SU-DHL-6 (cell line): ENCODE measurements around the gene ZFAND6.

Source experiments
- H2AFZ ChIP-seq: fragments of 200-600 bp; sonication (generic); 2 replicates; pipeline ENCODE4 v1.6.1; 2014; ENCODE audit warnings: low read depth, mild to moderate bottlenecking, moderate library complexity, mixed read lengths, antibody characterized with exemption, low read length; ENCODE audit not compliant: severe bottlenecking
- H3F3A ChIP-seq: fragments of 200-600 bp; shearing (Covaris generic); 2 replicates; pipeline ENCODE4 v1.6.0; 2016; ENCODE audit warnings: antibody characterized with exemption, mild to moderate bottlenecking; ENCODE audit not compliant: insufficient read depth
- H3K27ac ChIP-seq: fragments of 200-600 bp; sonication (generic); 2 replicates; pipeline ENCODE4 v1.5.1; 2016; ENCODE audit warnings: low read depth, mild to moderate bottlenecking, low read length, moderate library complexity, mixed read lengths
- H3K27me3 ChIP-seq: fragments of 200-600 bp; sonication (generic), shearing (Covaris generic); 2 replicates; pipeline ENCODE4 v1.6.0; 2014; ENCODE audit warnings: mild to moderate bottlenecking, low read length
- H3K36me3 ChIP-seq: fragments of 200-600 bp; sonication (generic); 2 replicates; pipeline ENCODE4 v1.6.1; 2014; ENCODE audit warnings: mild to moderate bottlenecking, low read length, mixed read lengths
- H3K4me2 ChIP-seq: fragments of 300-600, 200-600 bp; shearing (Covaris generic), sonication (generic); 2 replicates; pipeline ENCODE4 v1.6.0; 2014; ENCODE audit warnings: low read length, low read depth, mild to moderate bottlenecking; ENCODE audit not compliant: poor library complexity, severe bottlenecking
- H3K4me3 ChIP-seq: fragments of 200-600 bp; sonication (generic); 2 replicates; pipeline ENCODE4 v1.5.1; 2014; ENCODE audit warnings: antibody characterized with exemption, low read length, mild to moderate bottlenecking, mixed read lengths; ENCODE audit not compliant: insufficient read depth, poor library complexity, severe bottlenecking
- H3K79me2 ChIP-seq: fragments of 200-600 bp; sonication (generic); 2 replicates; pipeline ENCODE4 v1.6.1; 2014; ENCODE audit warnings: mild to moderate bottlenecking, low read length, moderate library complexity; ENCODE audit not compliant: insufficient read depth
- H3K9ac ChIP-seq: fragments of 200-600 bp; sonication (generic); 2 replicates; pipeline ENCODE4 v1.7.0; 2014; ENCODE audit warnings: mild to moderate bottlenecking, low read length
- H3K9me2 ChIP-seq: fragments of 200-600 bp; sonication (generic); replicated peaks from 2 replicates; pipeline ENCODE4 v1.6.1; 2014; ENCODE audit warnings: low read length; ENCODE audit not compliant: insufficient read depth
- H3K9me3 ChIP-seq: fragments of 200-600 bp; sonication (generic); 2 replicates; pipeline ENCODE4 v1.6.1; 2014; ENCODE audit warnings: low read length, mixed read lengths; ENCODE audit not compliant: insufficient read depth
- H4K20me1 ChIP-seq: fragments of 200-600 bp; sonication (generic); 2 replicates; pipeline ENCODE4 v1.6.1; 2014; ENCODE audit warnings: low read depth, mild to moderate bottlenecking, antibody characterized with exemption, low read length, moderate library complexity, mixed read lengths
- CTCF ChIP-seq: fragments of 200-600 bp; sonication (generic); IDR thresholded peaks from one replicate; pipeline ENCODE4 v1.5.1; 2017; ENCODE audit warnings: antibody characterized with exemption, mild to moderate bottlenecking, low read length, moderate library complexity; ENCODE audit not compliant: insufficient read depth, poor library complexity, severe bottlenecking
- EZH2phosphoT487 ChIP-seq: fragments of 200-600 bp; sonication (generic), shearing (Covaris generic); conservative IDR thresholded peaks from 2 replicates; pipeline ENCODE4 v1.6.1; 2018; ENCODE audit warnings: mild to moderate bottlenecking, antibody characterized with exemption, low read length, moderate library complexity, mixed read lengths

Gene ZFAND6

GRCh38 chr15:80168421-80168820, 108.9 kb downstream of the ZFAND6 start:
- Histone ChIP-seq H2AFZ (no peak overlapping the region), H3K9ac (no peak overlapping the region)
- TF ChIP-seq CTCF (no peak), EZH2phosphoT487 (no peak)

GRCh38 chr15:80169768-80170357, 110.4 kb downstream of the ZFAND6 start:
- H3F3A ChIP-seq, result no peaks in the 10 kb centered on the region
- H3K79me2 ChIP-seq, result no peaks in the 10 kb centered on the region

More at GRCh38 chr15:80168421-80168820, 108.9 kb downstream of the ZFAND6 start:
- H3K79me2 ChIP-seq, result no peaks in the 10 kb centered on the region
- no peak overlapping the region for H3K4me3 ChIP-seq
- H3K27me3 ChIP-seq, result no peaks in the 10 kb centered on the region
- no peaks in the 10 kb centered on the region for H3K9me3 ChIP-seq
- H3K4me2 ChIP-seq, result no peak overlapping the region
- no peaks in the 10 kb centered on the region for H3F3A ChIP-seq
- H3K36me3 ChIP-seq, result no peaks in the 10 kb centered on the region
- no peaks in the 10 kb centered on the region for H3K9me2 ChIP-seq
- no peak overlapping the region for H3K27ac ChIP-seq
- no peaks in the 10 kb centered on the region for H4K20me1 ChIP-seq

GRCh38 chr15:80170596-80170995, 111.1 kb downstream of the ZFAND6 start:
- Histone ChIP-seq H3K9ac (no peak overlapping the region), H3K4me3 (no peak overlapping the region), H3K27me3 (no peaks in the 10 kb centered on the region), H3K36me3 (no peaks in the 10 kb centered on the region), H3K9me3 (no peaks in the 10 kb centered on the region), H2AFZ (no peak overlapping the region), H3K9me2 (no peaks in the 10 kb centered on the region), H3F3A (no peaks in the 10 kb centered on the region), H3K27ac (no peak overlapping the region), H3K79me2 (no peaks in the 10 kb centered on the region), H3K4me2 (no peak overlapping the region), H4K20me1 (no peaks in the 10 kb centered on the region)
- TF ChIP-seq CTCF (no peak), EZH2phosphoT487 (no peak)

More at GRCh38 chr15:80169768-80170357, 110.4 kb downstream of the ZFAND6 start:
- Histone ChIP-seq H3K4me2 (no peak overlapping the region), H3K9me3 (no peaks in the 10 kb centered on the region), H3K27me3 (no peaks in the 10 kb centered on the region), H3K4me3 (no peak overlapping the region), H3K36me3 (no peaks in the 10 kb centered on the region), H3K27ac (no peak overlapping the region), H2AFZ (no peak overlapping the region), H3K9me2 (no peaks in the 10 kb centered on the region), H3K9ac (no peak overlapping the region), H4K20me1 (no peaks in the 10 kb centered on the region)
- no peak for TF ChIP-seq EZH2phosphoT487
- TF ChIP-seq CTCF, result no peak
